ENCODE measurements around the gene CLN6.

Gene CLN6

GRCh38 chr15:68275165-68275746 is 45.7 kb upstream of the CLN6 start:
- peak; percentile 92 for DNase-seq (ENCODE audit: low read depth)
- TF ChIP-seq CTCF (IDR thresholded peaks at IDR 0.05; ENCODE audit: insufficient read depth, low read depth, low read length, missing control alignments), result no peak
- H3K4me3 ChIP-seq (ENCODE audit: low read length), result no peak overlapping the region

GRCh38 chr15:68274201-68274848 is 44.8 kb upstream of the CLN6 start:
- no peak for DNase-seq (ENCODE audit: low read depth)
- no peak overlapping the region for H3K4me3 ChIP-seq (ENCODE audit: low read length)
- TF ChIP-seq CTCF (IDR thresholded peaks at IDR 0.05; ENCODE audit: insufficient read depth, low read depth, low read length, missing control alignments), result no peak

GRCh38 chr15:68272721-68273271 is 43.3 kb upstream of the CLN6 start:
- TF ChIP-seq CTCF (IDR thresholded peaks at IDR 0.05; ENCODE audit: insufficient read depth, low read depth, low read length, missing control alignments), result no peak
- no peak overlapping the region for H3K4me3 ChIP-seq (ENCODE audit: low read length)
- DNase-seq (ENCODE audit: low read depth), result peak; percentile 99

GRCh38 chr15:68271854-68272471 is 42.4 kb upstream of the CLN6 start:
- DNase-seq (ENCODE audit: low read depth), result peak; percentile 100
- no peak for TF ChIP-seq CTCF (IDR thresholded peaks at IDR 0.05; ENCODE audit: insufficient read depth, low read depth, low read length, missing control alignments)
- H3K4me3 ChIP-seq (ENCODE audit: low read length), result no peak overlapping the region

DNA sequence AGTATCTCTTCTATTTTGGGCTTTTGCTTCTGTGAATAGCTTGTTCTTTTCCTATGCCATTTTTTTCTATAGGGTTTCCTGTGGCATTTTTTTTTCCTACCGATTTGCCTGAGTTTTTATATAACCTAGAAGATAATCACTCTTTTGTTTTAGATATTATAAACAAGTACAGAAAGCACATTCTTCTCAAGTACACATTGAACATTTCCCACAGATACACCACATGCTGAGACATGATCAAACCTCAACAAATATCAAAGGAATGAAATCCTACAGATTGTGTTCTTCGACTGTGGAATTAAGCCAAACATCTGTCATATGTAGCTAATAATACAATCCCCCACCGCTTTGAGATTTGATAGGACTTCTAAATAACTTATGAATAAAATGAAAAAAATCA is 38.9 kb upstream of the CLN6 start:
- H3K4me3 ChIP-seq (ENCODE audit: low read length), result no peak overlapping the region
- peak; percentile 92 for DNase-seq (ENCODE audit: low read depth)
- no peak for TF ChIP-seq CTCF (IDR thresholded peaks at IDR 0.05; ENCODE audit: insufficient read depth, low read depth, low read length, missing control alignments)

DNA sequence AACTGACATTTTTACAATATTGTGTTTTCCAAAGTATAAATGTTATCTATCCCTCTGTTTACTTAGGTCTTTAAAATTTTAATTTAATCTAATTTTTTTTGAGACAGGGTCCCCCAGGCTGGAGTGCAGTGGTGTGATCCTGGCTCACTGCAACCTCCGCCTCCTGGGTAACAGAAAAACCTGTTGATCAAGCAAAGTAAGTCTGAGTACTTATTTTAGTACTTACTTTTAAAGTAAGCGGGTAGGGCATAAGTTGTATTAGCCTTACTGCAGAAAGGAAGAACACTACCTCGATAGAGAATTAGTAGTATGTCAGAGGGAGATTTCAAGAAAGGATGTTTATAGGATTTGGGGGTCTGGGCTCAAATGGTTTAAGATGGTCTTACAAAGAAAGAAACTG is 36.1 kb upstream of the CLN6 start:
- no peak overlapping the region for H3K4me3 ChIP-seq (ENCODE audit: low read length)
- peak; percentile 59 for DNase-seq (ENCODE audit: low read depth)
- TF ChIP-seq CTCF (IDR thresholded peaks at IDR 0.05; ENCODE audit: insufficient read depth, low read depth, low read length, missing control alignments), result no peak

Data from epithelial cell of esophagus (primary cell).